ENCODE data around the gene EDEM2. TPM values are rescaled to one million over a fixed set of nuclear protein-coding genes. Genes with fewer than 3 reads are reported as not detected.
"Not testable (repeated sequence)": the region's sequence is repeated elsewhere in the genome, so short reads cannot be mapped to it uniquely, and the experiment has no call there.

Gene EDEM2
- polyA plus RNA-seq, 1 donor (not counting 4 experiments of a cell fraction or from before 2014, with no cell fraction given), result 15.4 TPM

GRCh38 chr20:35116258-35116657 lies 30.9 kb downstream of the EDEM2 start:
- Histone ChIP-seq H2AFZ (ENCODE audit: control insufficient read depth, low read length) (no peak overlapping the region), H3K4me2 (ENCODE audit: control insufficient read depth, extremely low read depth, insufficient read depth, low read depth, low read length) (no peak overlapping the region), H3K9ac (ENCODE audit: control insufficient read depth, extremely low read depth, insufficient read depth, low read length) (no peak overlapping the region), H3K4me3 (ENCODE audit: control insufficient read depth in 2 of 3, extremely low read depth in 1 of 3, insufficient read depth in 2 of 3, low read depth in 1 of 3, low read length in 3 of 3) (no peak overlapping the region), H4K20me1 (ENCODE audit: control insufficient read depth, extremely low read depth, insufficient read depth, low read length) (no peaks in the 10 kb centered on the region), H3K27me3 (ENCODE audit: control insufficient read depth, extremely low read depth, insufficient read depth, low read length) (no peaks in the 10 kb centered on the region), H3K4me1 (ENCODE audit: control insufficient read depth, extremely low read depth, insufficient read depth, low read length) (peaks cover 5% of the 10 kb centered on the region), H3K27ac (ENCODE audit: control insufficient read depth, insufficient read depth, low read length) (no peak overlapping the region), H3K79me2 (ENCODE audit: control insufficient read depth, insufficient read depth, low read length) (no peaks in the 10 kb centered on the region), H3K36me3 (ENCODE audit: control insufficient read depth in 2 of 2, extremely low read depth in 1 of 2, insufficient read depth in 2 of 2, low read length in 2 of 2) (peaks cover 12 to 20% of the 10 kb centered on the region in 2 experiments), H3K9me1 (ENCODE audit: control insufficient read depth, extremely low read depth, insufficient read depth, low read length) (no peaks in the 10 kb centered on the region), H3K9me3 (ENCODE audit: control insufficient read depth, low read depth, low read length) (no peaks in the 10 kb centered on the region)
- FAIRE-seq (no peak), DNase-seq (ENCODE audit: low read depth, low spot score) (no peak)
- TF ChIP-seq CTCF (optimal IDR thresholded peaks at IDR 0.05 in 1 of 3, IDR thresholded peaks at IDR 0.05 in 1 of 3, conservative IDR thresholded peaks at IDR 0.05 in 1 of 3; ENCODE audit: extremely low read depth in 1 of 3, insufficient read depth in 2 of 3, low read length in 3 of 3) (no peak), EZH2 (IDR thresholded peaks at IDR 0.05; ENCODE audit: low read length) (no peak)
- dilution Hi-C loops (cut with MboI; ENCODE audit: extremely low pct_ligation_motif_present, low sequenced_read_pairs), result no loop called here

GRCh38 chr20:35115606-35116005 lies 31.5 kb downstream of the EDEM2 start:
- dilution Hi-C loops (cut with MboI; ENCODE audit: extremely low pct_ligation_motif_present, low sequenced_read_pairs), result no loop called here
- Histone ChIP-seq H3K9ac (ENCODE audit: control insufficient read depth, extremely low read depth, insufficient read depth, low read length) (no peak overlapping the region), H2AFZ (ENCODE audit: control insufficient read depth, low read length) (no peak overlapping the region), H3K79me2 (ENCODE audit: control insufficient read depth, insufficient read depth, low read length) (no peaks in the 10 kb centered on the region), H4K20me1 (ENCODE audit: control insufficient read depth, extremely low read depth, insufficient read depth, low read length) (no peaks in the 10 kb centered on the region), H3K27ac (ENCODE audit: control insufficient read depth, insufficient read depth, low read length) (no peak overlapping the region), H3K4me1 (ENCODE audit: control insufficient read depth, extremely low read depth, insufficient read depth, low read length) (peaks cover 10% of the 10 kb centered on the region), H3K4me3 (ENCODE audit: control insufficient read depth in 2 of 3, extremely low read depth in 1 of 3, insufficient read depth in 2 of 3, low read depth in 1 of 3, low read length in 3 of 3) (no peak overlapping the region), H3K9me3 (ENCODE audit: control insufficient read depth, low read depth, low read length) (no peaks in the 10 kb centered on the region), H3K36me3 (ENCODE audit: control insufficient read depth in 2 of 2, extremely low read depth in 1 of 2, insufficient read depth in 2 of 2, low read length in 2 of 2) (peaks cover 12 to 20% of the 10 kb centered on the region in 2 experiments), H3K27me3 (ENCODE audit: control insufficient read depth, extremely low read depth, insufficient read depth, low read length) (no peaks in the 10 kb centered on the region), H3K4me2 (ENCODE audit: control insufficient read depth, extremely low read depth, insufficient read depth, low read depth, low read length) (no peak overlapping the region), H3K9me1 (ENCODE audit: control insufficient read depth, extremely low read depth, insufficient read depth, low read length) (no peaks in the 10 kb centered on the region)
- no peak for FAIRE-seq
- TF ChIP-seq CTCF (optimal IDR thresholded peaks at IDR 0.05 in 1 of 3, IDR thresholded peaks at IDR 0.05 in 1 of 3, conservative IDR thresholded peaks at IDR 0.05 in 1 of 3; ENCODE audit: extremely low read depth in 1 of 3, insufficient read depth in 2 of 3, low read length in 3 of 3), result no peak
- TF ChIP-seq EZH2 (IDR thresholded peaks at IDR 0.05; ENCODE audit: low read length), result no peak
- no peak for DNase-seq (ENCODE audit: low read depth, low spot score)

- dilution Hi-C loops (cut with MboI; ENCODE audit: extremely low pct_ligation_motif_present, low sequenced_read_pairs); H3K79me2 ChIP-seq (ENCODE audit: control insufficient read depth, insufficient read depth, low read length); H3K9me1 ChIP-seq (ENCODE audit: control insufficient read depth, extremely low read depth, insufficient read depth, low read length); H3K27ac ChIP-seq (ENCODE audit: control insufficient read depth, insufficient read depth, low read length); H3K36me3 ChIP-seq (ENCODE audit: control insufficient read depth in 2 of 2, extremely low read depth in 1 of 2, insufficient read depth in 2 of 2, low read length in 2 of 2); FAIRE-seq; H3K4me3 ChIP-seq (ENCODE audit: control insufficient read depth in 2 of 3, extremely low read depth in 1 of 3, insufficient read depth in 2 of 3, low read depth in 1 of 3, low read length in 3 of 3); H4K20me1 ChIP-seq (ENCODE audit: control insufficient read depth, extremely low read depth, insufficient read depth, low read length); DNase-seq (ENCODE audit: low read depth, low spot score); H3K4me2 ChIP-seq (ENCODE audit: control insufficient read depth, extremely low read depth, insufficient read depth, low read depth, low read length); H3K9me3 ChIP-seq (ENCODE audit: control insufficient read depth, low read depth, low read length); H2AFZ ChIP-seq (ENCODE audit: control insufficient read depth, low read length); H3K9ac ChIP-seq (ENCODE audit: control insufficient read depth, extremely low read depth, insufficient read depth, low read length); H3K27me3 ChIP-seq (ENCODE audit: control insufficient read depth, extremely low read depth, insufficient read depth, low read length): not testable (repeated sequence)
- H3K4me1 ChIP-seq (ENCODE audit: control insufficient read depth, extremely low read depth, insufficient read depth, low read length), result peaks cover 15% of the 10 kb centered on the region
Measured at GRCh38 chr20:35112276-35112675, 34.9 kb downstream of the EDEM2 start.

Measured in keratinocyte (primary cell).